ENCODE measurements around the gene PITPNM2.

GRCh38 chr12:123106640-123107359, 44.1 kb downstream of the PITPNM2 start:
- TF ChIP-seq CTCF (IDR thresholded peaks at IDR 0.05) (no peak), POLR2AphosphoS5 (IDR thresholded peaks at IDR 0.05) (no peak), EP300 (IDR thresholded peaks at IDR 0.05) (no peak)
